ENCODE results near the gene KLF5.

The KLF5 gene

DNA sequence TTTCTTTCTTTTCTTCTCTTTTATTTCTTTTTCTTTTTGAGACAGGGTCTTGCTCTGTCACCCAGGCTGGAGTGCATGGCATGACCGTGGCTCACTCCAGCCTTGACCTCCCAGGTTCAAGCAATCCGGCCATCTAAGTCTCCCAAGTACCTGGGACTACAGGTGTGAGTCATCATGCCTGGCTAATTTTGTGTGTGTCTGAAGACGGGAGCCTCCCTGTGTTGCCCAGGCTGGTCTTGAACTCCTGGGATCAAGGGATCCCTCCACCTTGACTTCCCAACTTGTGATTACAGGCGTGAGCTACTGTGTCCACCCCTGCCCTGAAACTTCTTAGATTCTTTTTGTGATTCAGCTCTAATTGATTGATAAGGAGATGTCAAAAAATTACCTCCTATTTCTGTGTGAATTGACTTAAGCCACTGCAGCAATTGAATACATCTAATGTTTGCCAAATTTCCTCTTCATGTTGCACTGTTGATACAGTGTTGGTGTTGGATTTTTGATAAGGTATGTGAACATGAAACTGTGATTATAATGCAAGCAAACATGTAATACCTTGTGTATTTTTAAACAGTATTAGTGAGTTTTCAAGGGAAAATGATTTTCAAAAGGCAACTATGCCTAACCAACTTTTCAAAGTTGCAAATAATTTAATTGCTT lies 22.6 kb downstream of the KLF5 start:
- H3K79me2 ChIP-seq (ENCODE audit: low read length): no peaks in the 10 kb centered on the region
- no peaks in the 10 kb centered on the region for H4K20me1 ChIP-seq (ENCODE audit: insufficient read depth, low read length)
- DNase-seq: no peak
- no peak overlapping the region for H3K4me3 ChIP-seq (ENCODE audit: low read length)
- H3K36me3 ChIP-seq (replicated peaks; ENCODE audit: insufficient read depth, low read length): no peaks in the 10 kb centered on the region
- no peak overlapping the region for H3K27ac ChIP-seq (ENCODE audit: low read length)
- no peaks in the 10 kb centered on the region for H3K27me3 ChIP-seq (replicated peaks; ENCODE audit: insufficient read depth, low read length)
- no peaks in the 10 kb centered on the region for H3K4me1 ChIP-seq (ENCODE audit: low read length)
- no peak overlapping the region for H3K9ac ChIP-seq (ENCODE audit: low read length)
- no peaks in the 10 kb centered on the region for H3K9me2 ChIP-seq (replicated peaks; ENCODE audit: insufficient read depth, low read length)
- TF ChIP-seq, protein P1, sequence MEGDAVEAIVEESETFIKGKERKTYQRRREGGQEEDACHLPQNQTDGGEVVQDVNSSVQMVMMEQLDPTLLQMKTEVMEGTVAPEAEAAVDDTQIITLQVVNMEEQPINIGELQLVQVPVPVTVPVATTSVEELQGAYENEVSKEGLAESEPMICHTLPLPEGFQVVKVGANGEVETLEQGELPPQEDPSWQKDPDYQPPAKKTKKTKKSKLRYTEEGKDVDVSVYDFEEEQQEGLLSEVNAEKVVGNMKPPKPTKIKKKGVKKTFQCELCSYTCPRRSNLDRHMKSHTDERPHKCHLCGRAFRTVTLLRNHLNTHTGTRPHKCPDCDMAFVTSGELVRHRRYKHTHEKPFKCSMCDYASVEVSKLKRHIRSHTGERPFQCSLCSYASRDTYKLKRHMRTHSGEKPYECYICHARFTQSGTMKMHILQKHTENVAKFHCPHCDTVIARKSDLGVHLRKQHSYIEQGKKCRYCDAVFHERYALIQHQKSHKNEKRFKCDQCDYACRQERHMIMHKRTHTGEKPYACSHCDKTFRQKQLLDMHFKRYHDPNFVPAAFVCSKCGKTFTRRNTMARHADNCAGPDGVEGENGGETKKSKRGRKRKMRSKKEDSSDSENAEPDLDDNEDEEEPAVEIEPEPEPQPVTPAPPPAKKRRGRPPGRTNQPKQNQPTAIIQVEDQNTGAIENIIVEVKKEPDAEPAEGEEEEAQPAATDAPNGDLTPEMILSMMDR (IDR thresholded peaks at IDR 0.05; ENCODE audit: low read length): no peak
- no peak for TF ChIP-seq EZH2 (optimal IDR thresholded peaks at IDR 0.05; ENCODE audit: low read depth, low read length)
- H3K4me2 ChIP-seq (ENCODE audit: low read depth, low read length): no peak overlapping the region
- no peak overlapping the region for H2AFZ ChIP-seq (ENCODE audit: low read length)
- no peaks in the 10 kb centered on the region for H3K9me3 ChIP-seq (replicated peaks; ENCODE audit: insufficient read depth, low read length)
- no peaks in the 10 kb centered on the region for H3F3A ChIP-seq (ENCODE audit: insufficient read depth, low read length)

DNA sequence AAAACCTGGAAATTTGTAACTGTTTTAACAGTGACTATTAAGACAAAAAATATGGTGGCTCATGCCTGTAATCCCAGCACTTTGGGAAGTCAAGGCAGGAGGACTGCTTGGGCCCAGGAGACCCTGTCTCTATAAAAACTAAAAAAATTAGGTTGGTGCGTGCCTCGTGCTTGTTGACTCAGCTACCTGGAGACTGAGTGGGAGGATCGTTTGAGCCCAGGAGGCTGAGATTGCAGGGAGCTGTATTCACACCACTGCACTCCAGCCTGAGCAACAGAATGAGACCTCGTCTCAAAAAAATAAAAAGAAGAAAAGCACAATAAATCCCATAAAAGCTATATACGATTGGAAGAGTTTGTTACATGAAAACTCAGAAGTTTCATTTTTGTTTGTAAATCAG lies 23.7 kb downstream of the KLF5 start:
- no peak for DNase-seq
- TF ChIP-seq EZH2phosphoT487 (IDR thresholded peaks at IDR 0.05; ENCODE audit: low read length): no peak
- H3F3A ChIP-seq (ENCODE audit: insufficient read depth, low read length): no peaks in the 10 kb centered on the region
- H3K27me3 ChIP-seq (replicated peaks; ENCODE audit: insufficient read depth, low read length): no peaks in the 10 kb centered on the region
- no peaks in the 10 kb centered on the region for H3K36me3 ChIP-seq (replicated peaks; ENCODE audit: insufficient read depth, low read length)
- no peak overlapping the region for H3K9ac ChIP-seq (ENCODE audit: low read length)
- H3K9me2 ChIP-seq (replicated peaks; ENCODE audit: insufficient read depth, low read length): no peaks in the 10 kb centered on the region
- H3K4me3 ChIP-seq (ENCODE audit: low read length): no peak overlapping the region
- H3K79me2 ChIP-seq (ENCODE audit: low read length): no peaks in the 10 kb centered on the region
- H3K27ac ChIP-seq (ENCODE audit: low read length): no peak overlapping the region
- no peaks in the 10 kb centered on the region for H4K20me1 ChIP-seq (ENCODE audit: insufficient read depth, low read length)
- H3K4me2 ChIP-seq (ENCODE audit: low read depth, low read length): no peak overlapping the region
- no peaks in the 10 kb centered on the region for H3K4me1 ChIP-seq (ENCODE audit: low read length)
- H2AFZ ChIP-seq (ENCODE audit: low read length): no peak overlapping the region
- H3K9me3 ChIP-seq (replicated peaks; ENCODE audit: insufficient read depth, low read length): no peaks in the 10 kb centered on the region

DNA sequence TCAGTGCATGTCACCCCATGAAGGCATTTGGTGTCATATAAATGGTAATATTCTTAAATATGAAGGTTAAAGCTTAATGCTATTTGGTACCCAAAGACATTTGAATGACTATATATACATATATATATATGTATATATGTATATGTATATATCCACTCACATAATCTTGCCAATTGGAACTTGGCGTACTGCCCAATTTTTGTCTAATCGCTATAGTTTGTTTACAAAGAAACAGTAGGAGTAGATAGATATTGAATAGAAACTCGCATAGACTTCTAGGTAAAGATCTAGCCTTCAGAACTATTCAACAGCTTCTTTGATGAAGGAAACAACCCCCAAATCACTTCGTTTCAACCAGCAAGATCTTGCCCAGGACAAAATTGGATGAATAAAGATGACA lies 24.1 kb downstream of the KLF5 start:
- Histone ChIP-seq H3K9me3 (replicated peaks; ENCODE audit: insufficient read depth, low read length) (no peaks in the 10 kb centered on the region), H3K4me2 (ENCODE audit: low read depth, low read length) (no peak overlapping the region), H2AFZ (ENCODE audit: low read length) (no peak overlapping the region), H3K27me3 (replicated peaks; ENCODE audit: insufficient read depth, low read length) (no peaks in the 10 kb centered on the region), H4K20me1 (ENCODE audit: insufficient read depth, low read length) (no peaks in the 10 kb centered on the region), H3K4me1 (ENCODE audit: low read length) (no peaks in the 10 kb centered on the region), H3K36me3 (replicated peaks; ENCODE audit: insufficient read depth, low read length) (no peaks in the 10 kb centered on the region), H3K4me3 (ENCODE audit: low read length) (no peak overlapping the region), H3K9me2 (replicated peaks; ENCODE audit: insufficient read depth, low read length) (no peaks in the 10 kb centered on the region), H3K9ac (ENCODE audit: low read length) (no peak overlapping the region), H3F3A (ENCODE audit: insufficient read depth, low read length) (no peaks in the 10 kb centered on the region), H3K79me2 (ENCODE audit: low read length) (no peaks in the 10 kb centered on the region), H3K27ac (ENCODE audit: low read length) (no peak overlapping the region)
- TF ChIP-seq, protein P1 (IDR thresholded peaks at IDR 0.05; ENCODE audit: low read length): no peak
- no peak for TF ChIP-seq EZH2 (optimal IDR thresholded peaks at IDR 0.05; ENCODE audit: low read depth, low read length)
- TF ChIP-seq EZH2phosphoT487 (IDR thresholded peaks at IDR 0.05; ENCODE audit: low read length): no peak
- DNase-seq: no peak

DNA sequence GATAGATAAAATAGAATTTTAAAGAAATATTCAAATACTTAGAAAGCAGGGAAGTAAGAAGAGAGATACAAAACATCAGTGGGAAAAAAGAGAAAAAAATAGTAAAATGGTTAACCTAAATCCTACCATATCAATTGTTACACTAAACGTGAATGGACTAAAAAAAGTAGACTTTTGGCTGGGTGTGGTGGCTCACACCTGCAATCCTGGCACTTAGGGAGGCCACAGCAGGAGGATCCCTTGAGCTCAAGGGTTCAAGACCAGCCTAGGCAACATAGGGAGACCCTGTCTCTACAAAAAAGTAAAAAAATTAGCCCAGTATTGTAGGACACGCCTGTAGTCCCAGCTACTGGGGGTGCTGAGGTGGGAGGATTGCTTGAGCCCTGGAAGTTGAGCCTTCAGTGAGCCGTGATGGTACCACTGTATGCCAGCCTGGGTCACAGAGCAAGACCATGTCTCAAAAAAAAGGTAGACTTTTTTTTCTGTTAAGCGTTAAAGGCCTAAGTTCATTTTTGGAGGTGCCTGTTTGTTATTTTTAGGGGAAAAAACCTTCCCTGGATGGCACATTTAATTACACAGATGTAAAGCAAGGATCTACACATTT lies 29.6 kb downstream of the KLF5 start:
- H3K36me3 ChIP-seq (replicated peaks; ENCODE audit: insufficient read depth, low read length): no peaks in the 10 kb centered on the region
- no peak overlapping the region for H3K4me3 ChIP-seq (ENCODE audit: low read length)
- no peaks in the 10 kb centered on the region for H3K79me2 ChIP-seq (ENCODE audit: low read length)
- peaks cover 10% of the 10 kb centered on the region for H3K4me1 ChIP-seq (ENCODE audit: low read length)
- no peak overlapping the region for H2AFZ ChIP-seq (ENCODE audit: low read length)
- no peaks in the 10 kb centered on the region for H3F3A ChIP-seq (ENCODE audit: insufficient read depth, low read length)
- TF ChIP-seq, protein P1 (IDR thresholded peaks at IDR 0.05; ENCODE audit: low read length): no peak
- no peak for TF ChIP-seq EZH2phosphoT487 (IDR thresholded peaks at IDR 0.05; ENCODE audit: low read length)
- no peaks in the 10 kb centered on the region for H4K20me1 ChIP-seq (ENCODE audit: insufficient read depth, low read length)
- no peak overlapping the region for H3K27ac ChIP-seq (ENCODE audit: low read length)
- no peak overlapping the region for H3K9ac ChIP-seq (ENCODE audit: low read length)
- H3K4me2 ChIP-seq (ENCODE audit: low read depth, low read length): no peak overlapping the region
- DNase-seq: no peak
- no peaks in the 10 kb centered on the region for H3K9me3 ChIP-seq (replicated peaks; ENCODE audit: insufficient read depth, low read length)
- no peaks in the 10 kb centered on the region for H3K27me3 ChIP-seq (replicated peaks; ENCODE audit: insufficient read depth, low read length)
- H3K9me2 ChIP-seq (replicated peaks; ENCODE audit: insufficient read depth, low read length): no peaks in the 10 kb centered on the region

All from MM.1S (cell line).